ENCODE results near the gene OLR1.

DNA sequence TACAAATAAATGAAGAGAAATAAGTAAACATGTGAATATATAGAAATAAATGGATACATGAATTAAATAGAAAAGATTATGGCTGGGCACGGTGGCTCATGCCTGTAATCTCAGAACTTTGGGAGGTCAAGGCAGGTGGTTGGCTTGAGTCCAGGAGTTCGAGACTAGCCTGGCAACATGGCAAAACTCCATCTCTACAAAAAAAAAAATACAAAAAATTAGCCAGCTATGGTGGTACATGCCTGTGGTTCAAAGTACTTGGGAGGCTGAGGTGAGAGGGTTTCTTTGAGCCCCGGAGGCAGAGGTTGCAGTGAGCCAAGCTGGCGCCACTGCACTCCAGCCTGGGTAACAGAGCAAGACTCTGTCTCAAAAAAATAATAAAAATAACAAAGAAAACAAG, 36.8 kb downstream of the OLR1 start:
- TF ChIP-seq, protein P1, sequence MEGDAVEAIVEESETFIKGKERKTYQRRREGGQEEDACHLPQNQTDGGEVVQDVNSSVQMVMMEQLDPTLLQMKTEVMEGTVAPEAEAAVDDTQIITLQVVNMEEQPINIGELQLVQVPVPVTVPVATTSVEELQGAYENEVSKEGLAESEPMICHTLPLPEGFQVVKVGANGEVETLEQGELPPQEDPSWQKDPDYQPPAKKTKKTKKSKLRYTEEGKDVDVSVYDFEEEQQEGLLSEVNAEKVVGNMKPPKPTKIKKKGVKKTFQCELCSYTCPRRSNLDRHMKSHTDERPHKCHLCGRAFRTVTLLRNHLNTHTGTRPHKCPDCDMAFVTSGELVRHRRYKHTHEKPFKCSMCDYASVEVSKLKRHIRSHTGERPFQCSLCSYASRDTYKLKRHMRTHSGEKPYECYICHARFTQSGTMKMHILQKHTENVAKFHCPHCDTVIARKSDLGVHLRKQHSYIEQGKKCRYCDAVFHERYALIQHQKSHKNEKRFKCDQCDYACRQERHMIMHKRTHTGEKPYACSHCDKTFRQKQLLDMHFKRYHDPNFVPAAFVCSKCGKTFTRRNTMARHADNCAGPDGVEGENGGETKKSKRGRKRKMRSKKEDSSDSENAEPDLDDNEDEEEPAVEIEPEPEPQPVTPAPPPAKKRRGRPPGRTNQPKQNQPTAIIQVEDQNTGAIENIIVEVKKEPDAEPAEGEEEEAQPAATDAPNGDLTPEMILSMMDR (IDR thresholded peaks at IDR 0.05), result no peak
- TF ChIP-seq POLR2A (IDR thresholded peaks at IDR 0.05), result no peak
